GM08714 (cell line): Measurements from ENCODE around the gene ANGEL1.

Source experiments
- H3K4me3 ChIP-seq: fragments of 200-500 bp; sonication (Bioruptor generic); 2 replicates; pipeline ENCODE4 v1.5.1; 2014; ENCODE audit warnings: mild to moderate bottlenecking, low read length, inconsistent platforms
- ZNF274 ChIP-seq: IDR thresholded peaks from 2 replicates; pipeline ENCODE4 v1.6.1; 2012; ENCODE audit warnings: mild to moderate bottlenecking, low read depth, low read length

Gene ANGEL1

GRCh38 chr14:76812422-76813383, at the start of gene ANGEL1:
ANGEL1 (minus strand) TSS chr14:76812882; CDS start chr14:76812827, 55 bp downstream.
- peak within 1 kb of the TSS; percentile 84 for H3K4me3 ChIP-seq
- no peak for TF ChIP-seq ZNF274

- no peak for TF ChIP-seq ZNF274
- H3K4me3 ChIP-seq, result no peak overlapping the region
These were observed 49.0 kb upstream of the ANGEL1 start for GRCh38 chr14:76861574-76862255.

- no peak for TF ChIP-seq ZNF274
- H3K4me3 ChIP-seq, result no peak overlapping the region
These were observed 44.1 kb upstream of the ANGEL1 start for GRCh38 chr14:76856769-76857168.

- H3K4me3 ChIP-seq, result no peak overlapping the region
- no peak for TF ChIP-seq ZNF274
These were observed 42.4 kb upstream of the ANGEL1 start for GRCh38 chr14:76855066-76855465.

GRCh38 chr14:76848879-76849278, 36.2 kb upstream of the ANGEL1 start:
- no peak overlapping the region for H3K4me3 ChIP-seq
- no peak for TF ChIP-seq ZNF274

GRCh38 chr14:76846331-76847047, 33.8 kb upstream of the ANGEL1 start:
- no peak overlapping the region for H3K4me3 ChIP-seq
- no peak for TF ChIP-seq ZNF274

GRCh38 chr14:76844223-76844622, 31.5 kb upstream of the ANGEL1 start:
- TF ChIP-seq ZNF274, result no peak
- no peak overlapping the region for H3K4me3 ChIP-seq

GRCh38 chr14:76842414-76842813, 29.7 kb upstream of the ANGEL1 start:
- H3K4me3 ChIP-seq, result no peak overlapping the region
- no peak for TF ChIP-seq ZNF274

GRCh38 chr14:76837524-76837923, 24.8 kb upstream of the ANGEL1 start:
- TF ChIP-seq ZNF274, result no peak
- no peak overlapping the region for H3K4me3 ChIP-seq

GRCh38 chr14:76836029-76836630, 23.4 kb upstream of the ANGEL1 start:
- H3K4me3 ChIP-seq, result no peak overlapping the region
- no peak for TF ChIP-seq ZNF274

GRCh38 chr14:76834241-76834661, 21.6 kb upstream of the ANGEL1 start:
- TF ChIP-seq ZNF274, result no peak
- H3K4me3 ChIP-seq, result no peak overlapping the region

GRCh38 chr14:76833011-76833410, 20.3 kb upstream of the ANGEL1 start:
- no peak overlapping the region for H3K4me3 ChIP-seq
- no peak for TF ChIP-seq ZNF274

- no peak overlapping the region for H3K4me3 ChIP-seq
- no peak for TF ChIP-seq ZNF274
These were observed 19.9 kb upstream of the ANGEL1 start for GRCh38 chr14:76832503-76832988.

GRCh38 chr14:76830556-76830955, 17.9 kb upstream of the ANGEL1 start:
- no peak for TF ChIP-seq ZNF274
- H3K4me3 ChIP-seq, result no peak overlapping the region
